Measurements from ENCODE around the gene ZFPL1.
A peak's percentile ranks its signal among the peaks of the same experiment; 100 is the strongest.

ZFPL1 gene
- 20.5 to 39.0 (median 32.8) reads per million in 9 experiments for total RNA-seq

DNA sequence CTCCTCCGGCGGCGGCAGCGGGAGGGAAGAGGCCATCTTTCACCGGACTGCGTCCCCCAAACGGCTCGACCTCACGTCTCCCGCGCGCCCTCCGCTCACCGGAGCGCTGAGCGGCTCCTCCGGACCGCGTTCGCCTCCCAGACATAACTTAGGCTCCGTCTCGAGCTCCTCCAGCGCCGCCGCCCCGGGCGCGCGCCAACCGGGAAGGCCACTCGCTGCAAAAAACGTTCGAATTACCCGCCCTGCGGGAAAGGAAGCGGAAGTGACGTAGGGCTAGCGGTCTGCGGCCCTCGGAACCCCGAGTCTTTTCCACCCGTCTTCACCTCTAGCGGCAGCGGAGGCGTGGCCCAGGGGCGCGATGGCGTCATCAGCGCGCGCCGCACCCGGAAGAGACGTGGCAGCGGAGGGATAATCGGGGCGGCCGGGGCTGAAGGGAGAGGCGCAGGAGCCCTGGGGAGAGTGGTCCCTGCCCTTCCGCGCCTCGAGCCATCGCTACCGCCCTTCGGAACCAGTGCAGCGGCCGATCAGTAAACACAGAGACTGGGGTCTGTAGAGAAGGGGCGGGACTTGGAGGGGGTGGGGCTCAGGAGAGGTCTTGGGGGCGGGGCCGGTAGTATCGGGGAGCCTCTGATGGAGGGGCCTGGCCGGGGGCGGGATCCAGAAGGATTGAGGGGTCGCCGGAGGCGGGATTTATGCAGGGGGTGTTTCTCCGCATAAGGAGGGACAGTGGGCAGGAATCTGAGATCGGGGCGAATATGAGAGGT lies at the start of gene ZFPL1, which contains the start of gene CDCA5:
Gene ZFPL1 (plus strand): TSS at position 389 of the 764 bp plus-strand sequence. CDS start 477 bp downstream, outside the sequence.
Gene CDCA5 (minus strand): TSS at position 207 of the 764 bp plus-strand sequence. CDS start 62 bp downstream, at position 145.
- H3K27me3 Mint-ChIP-seq, result no peaks in the 10 kb centered on the region
- peaks cover 14 to 23% of the 10 kb centered on the region in 2 donors for H3K4me1 Mint-ChIP-seq (ENCODE audit: low read depth in 2 of 2)
- peak within 1 kb of the TSS; percentile 98 to 99 for H3K27ac Mint-ChIP-seq
- ATAC-seq (replicated peaks) (peak; percentile 94), DNase-seq (peak; percentile 96 to 98 (median 97))
- peak within 1 kb of the TSS; percentile 92 to 96 for H3K4me3 Mint-ChIP-seq
- no peaks in the 10 kb centered on the region for H3K9me3 Mint-ChIP-seq
- peaks cover 45% of the 10 kb centered on the region for H3K36me3 Mint-ChIP-seq (ENCODE audit: insufficient read depth)

DNA sequence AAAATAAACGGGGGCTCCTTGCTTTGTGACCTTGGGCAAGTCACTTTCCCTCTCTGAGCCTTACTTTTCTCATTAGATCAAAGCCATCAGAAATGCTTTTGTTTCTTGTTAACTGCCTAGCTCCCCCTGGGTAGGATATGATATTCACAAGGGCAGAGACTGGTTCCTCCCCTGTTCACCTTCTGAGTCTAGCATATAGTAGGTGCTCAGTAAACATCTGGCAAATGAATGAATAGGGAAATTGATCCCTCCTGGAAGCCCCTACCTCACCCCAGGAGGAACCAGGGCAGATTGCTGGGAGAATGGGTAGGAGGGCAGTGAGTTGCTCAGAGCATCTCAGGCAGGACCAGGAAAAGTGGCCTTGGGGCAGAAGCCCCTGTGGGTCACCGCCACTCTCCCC lies 49.6 kb upstream of the ZFPL1 start:
- Mint-ChIP-seq H3K4me3 (no peak overlapping the region), H3K27me3 (no peaks in the 10 kb centered on the region), H3K27ac (no peak overlapping the region), H3K36me3 (ENCODE audit: insufficient read depth) (peaks cover 12% of the 10 kb centered on the region), H3K4me1 (ENCODE audit: low read depth in 2 of 2) (no peaks in the 10 kb centered on the region), H3K9me3 (no peaks in the 10 kb centered on the region)
- ATAC-seq (replicated peaks), result no peak
- DNase-seq, result no peak

DNA sequence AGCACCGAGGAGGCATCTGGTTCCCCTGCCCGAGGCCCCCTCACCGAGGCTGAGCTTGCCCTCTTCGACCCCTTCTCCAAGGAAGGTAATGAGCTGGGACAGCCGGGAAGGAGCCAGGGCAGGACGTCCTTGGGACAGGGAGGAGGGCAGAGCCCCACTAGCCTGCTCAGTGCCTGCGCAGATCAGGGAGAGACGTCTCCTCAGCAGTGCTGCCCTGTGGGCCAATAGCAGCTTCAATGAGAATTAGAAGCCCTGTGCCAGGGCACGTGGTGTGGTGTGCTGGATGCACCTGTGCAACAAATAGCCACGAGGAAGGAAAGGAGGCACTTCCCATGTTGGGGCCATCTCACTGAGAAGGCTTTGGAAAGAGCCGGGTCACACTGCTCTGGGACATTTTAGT lies 48.4 kb upstream of the ZFPL1 start:
- Mint-ChIP-seq H3K27ac (no peak overlapping the region), H3K36me3 (ENCODE audit: insufficient read depth) (peaks cover 12% of the 10 kb centered on the region), H3K4me3 (no peak overlapping the region), H3K9me3 (no peaks in the 10 kb centered on the region), H3K4me1 (ENCODE audit: low read depth in 2 of 2) (no peaks in the 10 kb centered on the region), H3K27me3 (no peaks in the 10 kb centered on the region)
- no peak for DNase-seq
- ATAC-seq (replicated peaks), result no peak

DNA sequence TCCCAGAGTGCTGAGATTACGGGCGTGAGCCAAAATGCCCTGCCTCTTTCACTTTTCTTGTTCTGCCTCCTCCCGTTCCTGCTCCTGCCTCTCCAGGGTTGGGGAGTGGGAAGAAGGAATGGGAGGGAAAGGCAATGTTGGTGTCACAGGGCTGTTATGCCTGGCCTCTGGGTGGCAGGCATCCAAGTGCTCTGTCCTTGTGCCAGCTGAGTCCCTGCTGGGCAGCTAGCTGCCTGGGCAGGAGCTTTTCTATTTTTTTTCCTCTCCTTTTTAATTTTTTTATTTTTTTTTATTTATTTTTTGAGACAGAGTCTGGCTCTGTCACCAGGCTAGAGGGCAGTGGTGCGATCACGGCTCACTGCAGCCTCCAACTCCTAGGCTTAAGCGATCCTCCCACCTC lies 47.1 kb upstream of the ZFPL1 start:
- peaks cover 12% of the 10 kb centered on the region for H3K36me3 Mint-ChIP-seq (ENCODE audit: insufficient read depth)
- no peaks in the 10 kb centered on the region for H3K9me3 Mint-ChIP-seq

DNA sequence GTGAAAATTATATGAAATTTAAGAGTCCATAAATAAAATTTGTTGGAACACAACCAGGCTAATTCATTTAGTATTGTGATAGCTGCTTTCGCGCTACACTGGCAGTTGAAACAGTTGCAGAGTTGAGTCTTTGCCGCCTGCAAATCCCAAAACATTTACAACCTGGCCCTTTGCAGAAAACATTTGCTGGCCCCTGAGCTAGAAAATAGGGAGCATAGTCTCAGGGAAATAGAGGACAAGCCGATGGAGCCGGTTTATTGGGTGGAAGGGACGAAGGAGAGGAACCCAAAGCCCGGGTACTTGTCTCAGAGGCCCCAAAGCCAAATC lies 43.5 kb upstream of the ZFPL1 start:
- H3K9me3 Mint-ChIP-seq, result no peaks in the 10 kb centered on the region
- ATAC-seq (replicated peaks), result no peak

More for the DNA sequence above, 47.1 kb upstream of the ZFPL1 start:
- ATAC-seq (replicated peaks), result no peak
- H3K4me1 Mint-ChIP-seq (ENCODE audit: low read depth in 2 of 2), result no peaks in the 10 kb centered on the region
- H3K4me3 Mint-ChIP-seq, result no peak overlapping the region
- H3K27me3 Mint-ChIP-seq, result no peaks in the 10 kb centered on the region
- no peak overlapping the region for H3K27ac Mint-ChIP-seq
- DNase-seq, result no peak

DNA sequence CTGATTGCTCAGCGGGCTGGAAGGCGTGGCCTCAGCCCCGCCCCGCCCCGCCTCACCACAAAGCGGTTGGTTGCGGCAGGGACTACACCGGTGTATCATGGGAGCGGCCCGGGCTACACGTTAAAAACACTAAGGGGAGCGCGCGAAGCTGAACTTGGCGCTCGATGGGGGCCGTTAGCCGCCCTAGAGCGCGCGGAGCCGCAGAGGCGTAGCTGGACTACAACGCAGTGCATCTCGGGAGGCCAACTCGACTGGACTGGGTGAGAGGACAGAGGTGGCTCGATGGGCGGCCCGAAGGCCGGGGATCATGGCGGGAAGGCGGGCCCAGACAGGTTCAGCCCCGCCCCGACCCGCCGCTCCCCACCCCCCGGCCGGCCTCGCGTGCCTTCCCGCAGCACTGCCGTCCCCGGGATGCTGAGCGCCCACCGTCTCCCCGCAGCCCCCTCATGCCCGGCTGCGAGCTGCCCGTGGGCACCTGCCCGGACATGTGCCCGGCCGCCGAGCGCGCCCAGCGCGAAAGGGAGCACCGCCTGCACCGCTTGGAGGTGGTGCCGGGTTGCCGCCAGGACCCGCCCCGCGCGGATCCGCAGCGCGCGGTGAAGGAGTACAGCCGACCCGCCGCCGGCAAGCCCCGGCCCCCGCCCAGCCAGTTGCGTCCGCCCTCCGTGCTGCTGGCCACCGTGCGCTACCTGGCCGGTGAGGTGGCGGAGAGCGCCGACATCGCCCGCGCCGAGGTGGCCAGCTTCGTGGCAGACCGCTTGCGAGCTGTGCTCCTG lies 43.0 kb upstream of the ZFPL1 start, which contains the start of gene SAC3D1:
Gene SAC3D1 (plus strand): TSS at position 364 of the 776 bp plus-strand sequence. CDS start 83 bp downstream, at position 447.
- ATAC-seq (replicated peaks) (peak; percentile 92), DNase-seq (peak; percentile 83 to 86 (median 84))
- Mint-ChIP-seq H3K4me1 (ENCODE audit: low read depth in 2 of 2) (peaks cover 4 to 5% of the 10 kb centered on the region in 2 donors), H3K9me3 (no peaks in the 10 kb centered on the region), H3K4me3 (peak within 1 kb of the TSS; percentile 88 to 89), H3K27ac (peak within 1 kb of the TSS; percentile 62 to 79), H3K27me3 (no peaks in the 10 kb centered on the region), H3K36me3 (ENCODE audit: insufficient read depth) (peaks cover 7% of the 10 kb centered on the region)

More for the DNA sequence above, 43.5 kb upstream of the ZFPL1 start:
- DNase-seq, result no peak
- H3K36me3 Mint-ChIP-seq (ENCODE audit: insufficient read depth), result peaks cover 7% of the 10 kb centered on the region
- H3K27me3 Mint-ChIP-seq, result no peaks in the 10 kb centered on the region
- peak overlapping the region; percentile 62 to 79 for H3K27ac Mint-ChIP-seq
- H3K4me1 Mint-ChIP-seq (ENCODE audit: low read depth in 2 of 2), result peaks cover 4 to 5% of the 10 kb centered on the region in 2 donors
- peak overlapping the region; percentile 88 to 89 for H3K4me3 Mint-ChIP-seq

DNA sequence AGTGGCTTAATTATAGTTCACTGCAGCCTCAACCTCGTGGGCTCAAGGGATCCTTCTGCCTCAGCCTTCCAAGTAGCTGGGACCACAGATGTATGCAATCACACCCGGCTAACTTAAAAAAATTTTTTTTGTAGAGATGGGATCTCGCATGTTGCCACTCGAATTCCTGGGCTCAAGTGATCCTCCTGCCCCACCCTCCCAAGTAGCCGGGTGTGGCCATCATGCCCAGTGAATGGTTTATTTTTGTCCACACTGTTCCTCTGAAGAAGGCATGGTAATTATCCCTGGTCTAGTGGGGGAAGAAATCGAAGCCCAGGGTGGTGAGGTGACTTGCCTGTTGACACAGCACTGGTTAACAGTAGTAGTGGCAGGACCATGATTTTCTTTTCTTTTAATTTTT lies 41.1 kb upstream of the ZFPL1 start:
- ATAC-seq (replicated peaks), result no peak
- Mint-ChIP-seq H3K4me1 (ENCODE audit: low read depth in 2 of 2) (peaks cover 7 to 10% of the 10 kb centered on the region in 2 donors), H3K27me3 (no peaks in the 10 kb centered on the region), H3K27ac (no peak overlapping the region), H3K36me3 (ENCODE audit: insufficient read depth) (peaks cover 6% of the 10 kb centered on the region), H3K9me3 (no peaks in the 10 kb centered on the region), H3K4me3 (peak overlapping the region; percentile 79 to 88)
- no peak for DNase-seq

DNA sequence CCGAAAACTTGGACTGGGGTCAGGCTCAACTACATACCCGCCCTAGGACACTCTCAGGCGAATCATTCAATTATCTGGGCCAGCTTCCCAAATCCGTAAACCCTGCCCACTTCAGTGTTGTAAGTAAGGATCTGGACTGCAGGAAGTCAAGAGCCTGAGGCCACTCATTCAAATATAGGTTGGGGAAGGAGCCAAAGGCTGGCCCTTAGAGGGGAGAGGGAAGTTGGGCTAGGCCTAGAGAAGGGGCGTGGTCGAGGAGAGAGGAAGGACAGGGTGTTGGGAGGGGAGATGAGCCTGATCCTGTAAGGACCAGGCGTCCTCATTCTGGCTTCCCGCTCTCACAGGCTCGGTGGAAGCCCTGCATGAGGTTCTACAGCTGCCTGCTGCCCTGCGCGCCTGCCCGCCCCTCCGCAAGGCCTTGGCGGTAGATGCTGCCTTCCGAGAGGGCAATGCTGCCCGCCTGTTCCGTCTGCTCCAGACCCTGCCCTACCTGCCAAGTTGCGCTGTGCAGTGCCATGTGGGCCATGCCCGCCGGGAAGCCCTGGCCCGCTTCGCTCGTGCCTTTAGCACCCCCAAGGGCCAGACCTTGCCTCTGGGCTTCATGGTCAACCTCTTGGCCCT lies 40.0 kb upstream of the ZFPL1 start:
- peaks cover 2% of the 10 kb centered on the region for H3K36me3 Mint-ChIP-seq (ENCODE audit: insufficient read depth)
- H3K27ac Mint-ChIP-seq, result no peak overlapping the region
- no peaks in the 10 kb centered on the region for H3K9me3 Mint-ChIP-seq
- H3K4me1 Mint-ChIP-seq (ENCODE audit: low read depth in 2 of 2), result peaks cover 7 to 10% of the 10 kb centered on the region in 2 donors
- DNase-seq (no peak), ATAC-seq (replicated peaks) (no peak)
- H3K27me3 Mint-ChIP-seq, result no peaks in the 10 kb centered on the region
- H3K4me3 Mint-ChIP-seq, result no peak overlapping the region

DNA sequence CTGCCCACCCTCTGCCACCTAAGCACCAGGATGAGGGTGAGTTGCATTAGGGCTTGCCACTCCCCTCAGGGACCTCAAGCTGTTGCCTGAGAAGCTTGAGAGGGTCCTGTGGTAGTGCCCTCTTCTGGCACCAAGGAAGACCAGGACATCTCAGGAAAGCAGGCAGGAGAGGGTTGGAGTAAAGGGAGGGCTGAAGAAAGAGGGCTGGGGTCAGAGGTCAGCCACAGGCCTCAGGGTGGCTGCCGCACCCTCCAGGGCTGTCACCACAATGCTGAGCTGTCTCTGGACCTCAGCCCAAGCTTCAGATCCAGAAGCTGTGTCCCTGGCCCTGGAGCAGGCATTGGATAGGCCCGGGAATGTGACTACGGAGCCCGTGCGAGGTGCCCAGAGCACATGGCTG lies 39.0 kb upstream of the ZFPL1 start:
- Mint-ChIP-seq H3K4me3 (no peak overlapping the region), H3K27me3 (no peaks in the 10 kb centered on the region), H3K9me3 (no peaks in the 10 kb centered on the region), H3K27ac (no peak overlapping the region), H3K36me3 (ENCODE audit: insufficient read depth) (peaks cover 2% of the 10 kb centered on the region), H3K4me1 (ENCODE audit: low read depth in 2 of 2) (peaks cover 7 to 10% of the 10 kb centered on the region in 2 donors)
- no peak for DNase-seq
- no peak for ATAC-seq (replicated peaks)

DNA sequence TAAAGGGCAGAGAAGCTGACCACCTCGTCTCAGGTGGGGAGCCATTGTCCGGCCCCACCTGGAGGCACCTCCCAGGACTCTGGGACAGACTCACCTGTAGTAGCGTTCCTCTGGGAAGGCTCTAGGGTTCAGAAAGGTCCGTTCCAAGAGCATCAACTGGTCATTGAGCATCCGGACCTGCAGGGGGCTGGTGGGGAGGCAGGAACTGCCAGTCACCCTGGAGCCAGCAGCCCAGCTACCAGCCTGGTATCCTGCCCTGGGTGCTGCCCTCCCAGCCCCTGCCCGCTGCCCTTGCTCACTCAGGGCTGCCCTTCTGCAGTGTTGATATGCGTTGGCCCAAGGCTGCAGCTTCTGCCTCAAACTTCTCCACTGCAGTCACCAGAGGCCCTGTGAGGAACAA lies 38.3 kb upstream of the ZFPL1 start:
- no peaks in the 10 kb centered on the region for H3K9me3 Mint-ChIP-seq
- H3K4me3 Mint-ChIP-seq, result no peak overlapping the region
- peaks cover 7 to 10% of the 10 kb centered on the region in 2 donors for H3K4me1 Mint-ChIP-seq (ENCODE audit: low read depth in 2 of 2)
- DNase-seq, result no peak
- H3K36me3 Mint-ChIP-seq (ENCODE audit: insufficient read depth), result peaks cover 2% of the 10 kb centered on the region
- H3K27me3 Mint-ChIP-seq, result no peaks in the 10 kb centered on the region
- ATAC-seq (replicated peaks), result no peak
- no peak overlapping the region for H3K27ac Mint-ChIP-seq

DNA sequence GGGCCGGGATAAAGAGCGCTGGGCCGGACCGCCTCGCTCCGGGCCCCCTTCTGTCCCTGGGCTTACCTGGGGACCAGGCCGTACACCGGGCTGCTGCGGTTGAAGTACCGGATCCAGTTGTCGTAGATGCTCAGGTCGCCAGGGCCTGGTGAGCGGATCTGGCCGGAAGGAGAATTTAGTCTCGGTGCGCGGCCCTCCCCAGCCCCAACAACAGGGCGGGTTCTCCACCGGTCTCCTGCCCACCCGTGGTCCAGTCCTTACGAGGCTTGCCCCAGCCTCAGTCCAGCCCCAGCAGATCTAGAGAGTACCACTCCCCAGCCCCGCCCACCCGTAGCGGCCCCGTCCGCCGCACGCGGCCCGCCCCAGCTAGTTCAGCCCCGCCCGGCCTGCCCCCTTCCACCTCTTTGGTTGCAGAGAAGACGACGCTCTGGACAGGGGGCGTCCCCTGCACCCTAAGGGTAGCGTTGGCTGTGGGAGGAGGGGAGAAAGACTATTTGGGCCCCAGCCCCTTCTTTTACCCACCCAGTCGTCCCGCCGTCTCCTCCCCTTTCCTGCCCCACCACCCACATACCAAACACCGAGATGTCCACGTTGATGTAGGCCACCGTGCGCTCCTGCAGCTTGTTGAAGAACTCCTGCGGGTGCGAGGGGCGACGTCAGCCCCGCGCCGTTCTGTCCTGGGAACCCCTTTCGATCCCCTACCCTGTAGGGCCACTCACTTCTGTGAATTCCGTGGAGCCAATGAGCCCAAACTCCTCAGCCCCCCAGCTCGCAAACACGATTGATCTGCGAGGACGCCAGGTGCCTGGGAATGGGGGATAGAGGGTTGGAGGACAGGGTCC lies 36.2 kb upstream of the ZFPL1 start:
- ATAC-seq (replicated peaks), result peak; percentile 44
- H3K4me3 Mint-ChIP-seq, result peak overlapping the region; percentile 64 to 76
- peaks cover 2% of the 10 kb centered on the region for H3K36me3 Mint-ChIP-seq (ENCODE audit: insufficient read depth)
- H3K27me3 Mint-ChIP-seq, result peaks cover 0 to 5% of the 10 kb centered on the region in 2 donors
- H3K4me1 Mint-ChIP-seq (ENCODE audit: low read depth in 2 of 2), result peaks cover 6 to 7% of the 10 kb centered on the region in 2 donors
- H3K27ac Mint-ChIP-seq, result peak overlapping the region; percentile 6 to 66
- no peak for DNase-seq
- no peaks in the 10 kb centered on the region for H3K9me3 Mint-ChIP-seq

DNA sequence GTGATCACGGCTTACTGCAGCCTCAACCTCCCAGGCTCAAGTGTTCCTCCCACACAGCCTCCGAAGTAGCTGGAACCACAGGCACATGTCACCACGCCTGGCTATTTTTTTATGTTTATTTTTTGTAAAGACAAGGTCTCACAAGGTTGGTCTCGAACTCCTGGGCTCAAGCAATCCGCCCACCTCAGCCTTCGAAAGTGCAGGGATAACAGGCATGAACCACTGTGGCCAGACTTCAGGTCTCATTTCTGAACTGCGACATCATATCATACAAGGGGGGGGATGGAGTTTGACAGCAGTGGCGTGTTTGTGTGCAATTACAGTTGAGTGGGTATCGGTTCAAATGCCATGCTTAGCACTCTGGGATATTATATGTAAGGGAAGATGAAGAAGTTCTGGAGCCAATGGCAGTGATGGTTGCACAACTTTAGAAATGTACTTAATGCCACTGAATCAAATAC lies 32.6 kb upstream of the ZFPL1 start:
- no peak for DNase-seq
- no peaks in the 10 kb centered on the region for H3K9me3 Mint-ChIP-seq
- H3K4me1 Mint-ChIP-seq (ENCODE audit: low read depth in 2 of 2), result peaks cover 12 to 18% of the 10 kb centered on the region in 2 donors
- peaks cover 0 to 6% of the 10 kb centered on the region in 2 donors for H3K27me3 Mint-ChIP-seq
- H3K27ac Mint-ChIP-seq, result no peak overlapping the region
- ATAC-seq (replicated peaks), result no peak
- H3K4me3 Mint-ChIP-seq, result peak overlapping the region in 1 of 2 donors; percentile 21
- peaks cover 1% of the 10 kb centered on the region for H3K36me3 Mint-ChIP-seq (ENCODE audit: insufficient read depth)

Data from effector memory CD8-positive, alpha-beta T cell (primary cell).